NCI-H1436 treated with DMSO at 0.1 percent for 48 hours (cell line): Measurements from ENCODE around the gene PSMD13.
"Not testable (repeated sequence)": the region's sequence is repeated elsewhere in the genome, so short reads cannot be mapped to it uniquely, and the experiment has no call there.

ENCODE experiments used
- DNase-seq: peaks from one replicate; lab custom pipeline; 2025; lab: John Stamatoyannopoulos, UW

Gene PSMD13

GRCh38 chr11:278001-278951 is 41.5 kb downstream of the PSMD13 start, which contains the start of gene NLRP6:
TSS of gene NLRP6 (plus strand) at chr11:278407. CDS start at chr11:278570, 163 bp downstream.
- no peak for DNase-seq

GRCh38 chr11:279040-279965 is 42.5 kb downstream of the PSMD13 start:
- no peak for DNase-seq

GRCh38 chr11:279966-280705 is 43.4 kb downstream of the PSMD13 start:
- DNase-seq = no peak

GRCh38 chr11:280706-281485 is 44.1 kb downstream of the PSMD13 start:
- DNase-seq = no peak

GRCh38 chr11:281486-282161 is 44.8 kb downstream of the PSMD13 start:
- no peak for DNase-seq

GRCh38 chr11:282171-282570 is 45.4 kb downstream of the PSMD13 start:
- no peak for DNase-seq

- DNase-seq = no peak
Measured at GRCh38 chr11:282630-283360, 46.0 kb downstream of the PSMD13 start.

GRCh38 chr11:283405-284104 is 46.8 kb downstream of the PSMD13 start:
- no peak for DNase-seq

GRCh38 chr11:284105-285020 is 47.6 kb downstream of the PSMD13 start:
- no peak for DNase-seq

GRCh38 chr11:285021-285893 is 48.5 kb downstream of the PSMD13 start:
- DNase-seq = no peak

- DNase-seq = no peak
Measured at GRCh38 chr11:285894-286220, 49.1 kb downstream of the PSMD13 start.

- not testable (repeated sequence) for DNase-seq
Measured at GRCh38 chr11:286977-287820, 50.4 kb downstream of the PSMD13 start.

GRCh38 chr11:287821-288477 is 51.2 kb downstream of the PSMD13 start:
- DNase-seq = no peak

- no peak for DNase-seq
Measured at GRCh38 chr11:288478-289397, 52.0 kb downstream of the PSMD13 start, which contains the start of gene PGGHG. TSS of gene PGGHG (plus strand) at chr11:289126. CDS start at chr11:289817, 691 bp downstream.

GRCh38 chr11:289398-289711 is 52.6 kb downstream of the PSMD13 start:
- no peak for DNase-seq
